GM21528 (cell line): ENCODE data around the gene PINK1.
"Not testable (repeated sequence)": the region's sequence is repeated elsewhere in the genome, so short reads cannot be mapped to it uniquely, and the experiment has no call there.

Source experiments
- ATAC-seq: cut with Tn5 transposase; IDR thresholded peaks from one replicate; pipeline ENCODE4 v1.9.1; 2021; ENCODE audit warnings: mild to moderate bottlenecking, moderate library complexity; ENCODE audit not compliant: unreplicated experiment, low FRiP score

The PINK1 gene

DNA sequence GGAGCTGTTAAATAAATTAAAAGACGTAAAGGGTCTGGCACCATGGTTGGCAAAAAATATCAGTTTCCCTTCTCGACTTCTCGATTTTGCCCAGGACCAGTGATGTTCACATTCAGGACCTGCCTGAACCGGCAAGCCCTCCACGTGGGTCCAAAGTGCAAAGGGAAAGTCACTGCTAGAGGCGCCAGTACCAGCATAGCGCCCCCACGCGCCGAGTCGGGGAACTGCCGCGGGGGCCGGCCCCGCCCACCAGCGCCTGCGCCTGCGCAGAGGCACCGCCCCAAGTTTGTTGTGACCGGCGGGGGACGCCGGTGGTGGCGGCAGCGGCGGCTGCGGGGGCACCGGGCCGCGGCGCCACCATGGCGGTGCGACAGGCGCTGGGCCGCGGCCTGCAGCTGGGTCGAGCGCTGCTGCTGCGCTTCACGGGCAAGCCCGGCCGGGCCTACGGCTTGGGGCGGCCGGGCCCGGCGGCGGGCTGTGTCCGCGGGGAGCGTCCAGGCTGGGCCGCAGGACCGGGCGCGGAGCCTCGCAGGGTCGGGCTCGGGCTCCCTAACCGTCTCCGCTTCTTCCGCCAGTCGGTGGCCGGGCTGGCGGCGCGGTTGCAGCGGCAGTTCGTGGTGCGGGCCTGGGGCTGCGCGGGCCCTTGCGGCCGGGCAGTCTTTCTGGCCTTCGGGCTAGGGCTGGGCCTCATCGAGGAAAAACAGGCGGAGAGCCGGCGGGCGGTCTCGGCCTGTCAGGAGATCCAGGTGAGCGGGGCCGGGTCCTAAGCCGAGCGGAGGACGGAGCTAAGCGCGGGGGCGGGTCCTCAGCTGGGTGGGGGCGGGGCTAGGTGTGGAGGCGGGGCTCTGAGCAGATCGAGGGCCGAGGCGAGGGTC is at the start of gene PINK1:
Gene PINK1, plus strand, starts transcription at position 269 of the 875 bp plus-strand sequence. Its CDS starts 91 bp downstream, at position 360.
- peak; percentile 48 for ATAC-seq

DNA sequence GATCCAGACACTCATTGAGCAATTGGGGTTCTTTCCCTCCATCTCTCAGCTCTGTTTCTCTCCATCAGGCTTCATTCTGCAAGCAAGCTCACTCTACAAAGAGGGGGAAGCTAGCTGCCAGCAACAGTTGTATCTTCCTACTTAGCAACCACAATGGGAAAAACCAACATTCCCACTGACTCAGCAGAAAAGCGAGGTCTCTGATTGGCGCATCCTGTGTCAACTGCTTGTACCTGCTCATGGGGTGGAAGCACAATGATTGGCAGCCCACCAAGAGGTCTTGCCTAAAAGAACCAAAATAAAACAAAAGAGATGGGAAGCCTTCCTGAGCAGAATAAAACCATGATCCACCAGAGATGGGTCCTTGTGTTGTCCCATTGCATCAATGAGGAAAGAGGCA is 48.4 kb upstream of the PINK1 start:
- ATAC-seq: no peak

DNA sequence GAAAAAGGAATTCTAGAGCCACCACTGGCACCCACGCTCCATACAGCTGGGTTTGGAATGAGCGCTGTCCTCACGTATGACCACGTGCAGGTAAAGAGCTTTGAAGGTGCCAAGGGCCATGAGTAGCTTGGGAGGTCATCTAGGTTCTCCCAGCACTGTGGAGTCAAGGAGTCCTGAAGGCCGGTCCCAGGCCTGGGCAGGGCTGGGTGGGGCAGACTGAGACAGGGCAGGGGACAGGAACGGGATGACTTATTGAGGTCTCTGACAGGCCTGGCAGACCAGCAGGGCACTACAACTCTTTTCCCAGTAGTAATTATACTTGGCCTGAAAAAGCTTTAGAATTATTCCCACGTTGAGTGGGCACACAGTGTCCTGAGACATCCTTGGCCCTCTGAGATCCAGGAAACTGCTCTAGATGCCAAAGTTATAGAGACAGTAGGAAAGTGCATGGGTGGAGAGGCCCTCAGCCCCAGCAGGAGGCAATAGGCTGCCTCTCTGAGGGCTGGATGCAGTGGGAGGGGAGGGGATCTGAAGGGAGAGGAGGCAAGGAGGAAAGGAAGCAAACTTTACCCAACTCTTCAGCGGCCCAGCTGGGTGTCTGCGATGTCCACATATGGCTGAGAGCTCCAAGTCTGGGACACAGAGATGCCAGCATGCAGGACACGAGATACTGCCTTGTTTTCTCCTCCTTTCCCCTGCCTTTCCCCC is 46.2 kb upstream of the PINK1 start:
- ATAC-seq: no peak

DNA sequence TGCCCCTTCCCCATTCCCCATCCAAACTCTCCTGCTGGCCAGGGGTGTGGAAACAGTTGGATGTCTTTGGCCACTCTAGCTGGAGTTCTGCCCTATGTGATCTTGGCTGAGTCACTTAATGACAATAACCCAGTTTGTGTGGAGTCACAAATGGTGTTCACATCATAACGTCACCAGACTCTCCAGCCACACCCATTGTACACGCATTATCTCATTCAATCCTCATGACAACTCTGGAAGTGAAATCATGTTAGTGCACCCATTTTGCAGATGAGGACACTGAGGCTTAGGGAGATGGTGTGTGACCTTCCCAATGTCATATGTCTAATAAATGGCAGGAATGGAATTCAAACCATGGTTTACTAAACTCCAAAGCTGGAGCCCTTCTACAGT is 45.6 kb upstream of the PINK1 start:
- ATAC-seq: no peak

DNA sequence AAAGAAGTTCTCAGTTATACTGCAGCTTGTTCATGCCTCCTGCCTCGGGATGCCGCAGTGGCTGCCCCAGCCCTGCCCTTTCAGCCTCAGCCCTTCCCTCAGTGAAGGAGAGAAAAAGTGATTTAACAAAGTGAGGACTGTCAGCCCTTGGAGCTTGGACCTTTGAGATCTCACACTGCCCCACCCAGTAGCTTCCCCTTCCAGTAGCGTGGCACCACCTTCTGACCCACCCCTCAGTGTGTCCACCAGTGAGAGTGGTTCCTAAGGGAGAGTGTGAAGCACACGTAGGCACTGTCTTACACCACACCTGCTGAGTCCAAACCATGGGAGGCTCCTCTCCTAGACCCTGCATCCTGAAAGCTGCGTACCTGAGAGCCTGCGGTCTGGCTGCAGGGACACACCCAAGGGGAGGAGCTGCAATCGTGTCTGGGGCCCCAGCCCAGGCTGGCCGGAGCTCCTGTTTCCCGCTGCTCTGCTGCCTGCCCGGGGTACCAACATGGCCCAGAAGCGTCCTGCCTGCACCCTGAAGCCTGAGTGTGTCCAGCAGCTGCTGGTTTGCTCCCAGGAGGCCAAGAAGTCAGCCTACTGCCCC is 44.5 kb upstream of the PINK1 start, which contains the start of gene CDA:
Gene CDA, plus strand, starts transcription at position 464 of the 592 bp plus-strand sequence. Its CDS starts 33 bp downstream, at position 497.
- ATAC-seq: no peak

DNA sequence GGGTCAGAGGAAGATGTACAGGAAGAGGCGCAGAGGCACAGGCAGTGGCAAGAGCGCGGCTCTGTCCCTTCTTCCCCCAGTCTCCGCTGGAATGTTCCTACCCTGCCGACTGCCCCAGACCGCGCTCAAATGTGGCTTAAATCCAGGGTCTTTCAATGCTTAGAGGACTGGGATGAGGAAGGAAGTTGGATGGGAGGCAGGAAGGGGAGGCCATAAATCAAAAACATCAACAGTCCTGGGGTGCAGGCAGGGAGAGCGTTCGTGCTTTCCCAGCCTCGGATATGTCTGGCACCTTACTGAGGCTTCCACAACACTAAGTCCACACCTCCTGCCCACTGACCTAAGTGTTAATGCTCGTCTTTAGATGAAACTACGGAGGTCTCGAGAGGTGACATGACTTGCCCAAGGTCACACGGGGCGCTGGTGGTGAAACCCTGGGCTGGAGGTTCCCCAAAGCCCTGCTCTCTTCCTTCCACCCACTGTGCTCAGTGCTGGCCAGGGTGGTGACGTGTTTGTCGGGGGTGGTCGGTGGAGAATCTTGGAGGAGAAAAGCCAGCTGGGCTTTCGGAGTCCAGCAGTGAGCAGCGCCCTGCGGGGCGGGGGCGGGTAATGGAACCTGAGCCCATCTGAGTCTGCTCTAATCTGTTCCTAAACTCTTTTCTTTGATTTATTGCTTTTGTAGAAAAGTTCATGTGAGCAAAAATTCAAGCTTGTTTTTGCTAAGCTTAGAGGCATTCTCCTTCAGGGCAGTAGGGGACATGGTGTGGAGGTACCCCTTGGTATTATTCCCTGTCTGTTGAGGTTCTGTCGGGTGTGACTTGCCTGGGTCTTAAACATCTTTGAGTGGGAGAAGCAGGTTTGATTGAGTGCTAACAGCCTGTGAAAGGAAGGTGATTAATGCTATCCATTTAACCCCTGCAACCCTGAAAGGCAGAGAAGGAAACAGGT is 43.7 kb upstream of the PINK1 start:
- no peak for ATAC-seq

DNA sequence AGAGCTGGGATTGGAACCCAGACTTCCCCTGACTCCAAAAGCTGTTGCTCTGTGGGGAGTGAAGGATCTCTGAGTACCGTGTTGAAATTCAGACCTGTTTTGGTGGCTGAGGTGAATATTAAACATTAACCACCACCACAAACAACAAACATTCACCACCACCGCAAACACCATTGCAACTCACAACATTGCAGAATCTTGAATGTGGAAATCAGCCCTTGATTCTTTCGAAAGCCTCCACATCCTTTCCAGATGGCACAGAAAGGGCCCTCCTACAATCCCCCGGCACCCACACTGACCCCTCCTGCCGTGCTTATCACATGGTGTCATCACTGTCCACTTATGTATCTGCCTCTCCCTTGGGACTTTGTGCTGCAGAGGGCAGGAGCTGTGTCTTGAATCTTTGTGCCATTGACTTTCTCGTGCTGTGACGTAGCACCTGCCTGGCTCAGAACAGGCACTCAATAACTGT is 42.9 kb upstream of the PINK1 start:
- no peak for ATAC-seq

DNA sequence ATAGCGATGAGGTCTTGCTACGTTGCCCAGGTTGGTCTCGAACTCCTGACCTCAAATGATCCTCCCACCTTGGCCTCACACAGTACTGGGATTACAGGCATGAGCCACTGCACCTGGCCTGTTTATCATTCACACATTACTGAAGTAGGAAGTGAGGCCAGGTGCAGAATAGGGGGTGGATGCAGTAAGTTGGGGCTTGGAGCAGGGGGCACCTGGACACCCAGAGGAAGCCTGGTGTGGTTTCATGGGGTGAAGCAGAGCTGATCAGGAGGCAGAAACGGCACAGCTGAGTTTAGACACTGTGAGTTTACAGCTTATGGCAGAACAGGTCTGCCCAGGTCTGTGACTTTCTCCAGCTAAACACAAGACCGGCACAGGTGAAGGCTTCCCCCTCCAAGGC is 39.5 kb upstream of the PINK1 start:
- ATAC-seq: no peak

DNA sequence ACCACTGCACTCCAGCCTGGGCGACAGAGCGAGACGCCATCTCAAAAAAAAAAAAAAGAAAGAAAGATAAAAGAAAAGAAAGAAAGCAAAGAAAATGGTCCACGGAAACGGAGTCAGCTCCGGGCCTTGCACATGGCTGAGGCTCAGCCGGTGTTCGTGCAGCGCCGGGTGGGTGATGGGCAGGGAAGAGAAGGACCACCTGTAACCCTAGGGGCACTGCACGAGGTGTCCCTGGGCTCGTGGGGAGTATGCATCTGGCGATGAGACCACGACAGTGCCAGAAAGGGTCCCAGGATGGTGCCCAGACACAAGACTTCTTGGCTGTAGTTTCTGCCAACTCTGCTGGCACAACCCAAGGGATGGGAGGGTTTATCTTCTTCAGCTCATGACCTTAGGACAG is 38.5 kb upstream of the PINK1 start:
- ATAC-seq: no peak

DNA sequence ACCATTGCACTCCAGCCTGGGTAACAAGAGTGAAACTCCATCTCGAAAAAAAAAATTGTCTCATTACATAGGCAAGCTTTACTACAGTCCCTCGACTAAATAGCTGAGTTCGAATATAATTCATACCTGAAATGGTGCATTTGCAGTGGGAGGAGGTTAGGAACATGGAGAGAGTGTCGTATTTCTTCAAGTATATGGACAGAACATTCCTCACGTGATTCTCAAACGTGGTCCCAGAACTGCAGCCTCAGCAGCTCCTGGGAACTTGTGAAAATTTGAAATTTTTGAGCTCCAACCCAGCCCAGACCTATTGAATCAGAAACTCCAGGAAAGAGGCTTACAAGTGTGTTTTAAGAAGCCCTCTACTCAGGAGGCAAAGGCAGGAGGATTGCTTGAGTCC is 37.2 kb upstream of the PINK1 start:
- ATAC-seq: no peak

DNA sequence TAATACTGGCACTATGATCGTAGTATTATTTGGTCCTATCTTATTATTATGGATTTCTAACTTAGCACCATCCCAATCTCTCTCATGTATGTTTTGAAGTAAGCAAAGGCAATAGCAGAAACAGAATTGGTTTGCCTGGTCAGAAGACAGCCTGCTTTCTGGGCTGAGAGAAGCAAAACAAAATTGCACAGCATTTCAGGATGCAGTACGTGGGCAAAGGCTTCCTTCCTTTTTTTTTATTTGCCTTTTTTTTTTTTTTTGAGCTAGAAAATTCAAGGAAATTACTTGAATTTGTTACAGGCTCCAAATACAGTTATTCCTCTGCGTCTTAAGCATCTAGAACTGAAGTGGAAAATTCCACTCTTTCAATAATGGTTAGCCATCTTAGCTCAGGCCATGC is 35.6 kb upstream of the PINK1 start:
- no peak for ATAC-seq

DNA sequence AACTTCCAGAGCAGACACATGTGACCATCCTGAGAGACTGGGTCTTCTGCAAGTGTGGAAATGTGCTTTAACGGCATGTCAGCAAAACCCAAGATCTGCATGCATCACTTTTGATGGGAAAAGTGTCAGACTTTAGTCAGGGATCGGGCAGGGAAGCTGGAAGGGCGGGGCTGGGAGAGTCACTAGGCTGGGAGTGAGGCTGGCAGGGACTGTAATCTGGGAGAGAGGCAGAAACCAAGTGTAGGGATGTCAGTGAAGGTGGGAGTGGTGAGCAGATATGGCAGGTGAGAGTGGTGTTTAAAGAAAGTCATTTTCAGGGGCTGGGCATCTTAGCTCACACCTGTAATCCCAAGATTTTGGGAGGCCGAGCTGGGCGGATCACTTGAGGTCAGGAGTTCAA is 33.1 kb upstream of the PINK1 start:
- ATAC-seq: no peak

DNA sequence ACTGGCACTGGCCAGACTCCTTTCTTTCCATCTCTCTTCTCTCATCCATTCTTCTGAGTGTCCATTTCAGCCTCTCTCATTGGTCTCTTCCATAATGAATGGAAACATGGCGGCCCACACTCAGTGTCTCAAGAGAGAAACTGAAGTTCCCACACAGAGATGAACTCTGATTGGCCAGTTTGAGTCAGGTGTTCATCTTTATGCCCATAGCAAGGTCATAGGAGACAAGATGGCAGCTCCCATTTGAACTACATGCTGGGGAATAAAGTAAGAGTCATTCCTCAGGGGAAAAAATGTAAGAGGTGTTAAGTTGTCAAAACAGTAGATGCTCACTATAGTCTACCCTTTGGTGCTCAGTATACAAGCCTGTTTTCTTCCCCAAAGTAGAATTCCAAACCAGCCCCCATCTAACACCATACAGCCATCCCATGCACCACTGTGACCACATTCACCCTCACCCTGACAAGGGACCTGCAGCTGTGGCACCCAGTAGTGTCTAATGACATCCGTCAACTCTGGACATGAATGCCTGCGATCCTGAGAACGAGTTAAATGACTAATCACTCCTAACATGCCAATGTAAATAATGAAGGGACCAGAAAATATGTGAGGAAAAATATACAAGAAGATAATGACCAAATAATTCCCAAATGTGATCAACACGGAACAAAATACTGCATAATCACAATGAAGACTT is 32.0 kb upstream of the PINK1 start:
- ATAC-seq: no peak

DNA sequence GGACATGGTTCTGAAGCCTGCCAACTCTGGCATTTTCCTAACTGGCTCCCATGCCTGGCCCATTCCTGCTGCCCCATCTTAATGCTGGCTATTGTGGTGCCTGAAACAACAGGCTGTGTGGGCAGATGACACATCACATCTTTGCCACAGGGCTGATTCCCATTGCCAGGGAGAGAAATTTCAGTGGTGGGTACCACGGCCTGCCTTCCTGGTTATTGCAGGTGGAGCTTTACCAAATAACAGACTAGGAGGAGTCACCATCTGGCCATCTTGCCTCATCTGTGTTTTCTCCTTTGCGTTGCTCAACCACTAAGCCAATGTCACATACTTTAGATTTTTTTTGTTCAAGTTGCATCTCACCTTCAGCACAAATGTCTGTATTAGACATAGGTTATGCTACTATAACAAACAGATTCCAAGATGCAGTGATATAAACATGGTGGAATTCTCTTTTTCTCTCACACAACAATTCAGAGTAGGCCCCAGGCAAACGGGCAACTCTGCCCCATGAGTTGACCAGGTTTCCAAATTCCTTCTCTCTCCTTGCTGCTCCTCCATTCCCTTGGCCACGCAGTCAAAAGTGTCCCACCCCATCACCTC is 30.3 kb upstream of the PINK1 start:
- no peak for ATAC-seq

DNA sequence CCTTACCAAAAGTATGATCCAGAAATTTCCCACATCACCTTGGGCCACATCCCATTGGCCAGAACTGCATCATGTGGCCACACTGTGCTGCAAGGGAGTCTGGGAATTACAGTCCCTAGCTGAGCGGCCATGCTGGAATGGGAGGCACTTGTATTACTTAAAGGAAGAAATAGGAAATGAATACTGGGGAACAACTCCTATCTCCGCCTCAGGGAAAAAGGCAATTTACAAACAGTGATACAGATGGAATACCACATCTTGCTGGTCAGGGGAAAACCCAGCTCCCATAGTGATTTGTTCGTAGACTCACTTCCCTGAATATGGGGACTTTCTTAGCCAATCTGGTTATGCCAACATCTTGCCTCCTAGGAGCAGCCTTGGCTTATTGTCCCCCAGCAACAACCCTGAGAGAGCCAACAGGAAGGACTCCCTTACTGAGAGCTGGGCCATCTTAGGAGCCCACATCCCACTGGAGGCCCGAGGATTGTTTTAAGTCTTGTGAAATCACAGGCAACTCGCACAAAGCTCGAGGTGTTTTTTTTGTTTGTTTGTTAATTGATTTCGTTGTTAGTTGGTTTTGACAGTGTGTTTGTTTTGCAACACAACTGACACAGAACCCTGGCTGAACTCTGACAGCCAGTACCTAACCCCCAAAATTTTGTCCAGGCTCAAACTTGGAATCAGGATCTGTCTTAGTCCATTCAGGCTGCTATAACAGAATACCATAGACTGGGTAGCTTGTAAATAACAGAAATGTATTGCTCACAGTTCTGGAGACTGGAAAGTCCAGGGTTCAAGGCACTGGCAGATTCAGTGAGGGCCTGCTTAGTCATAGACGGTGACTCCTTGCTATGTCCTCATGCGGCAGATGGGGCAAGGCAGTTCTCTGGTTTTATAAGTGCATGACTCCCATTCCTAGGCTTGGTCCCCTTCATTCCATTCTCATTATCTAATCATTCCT is 29.5 kb upstream of the PINK1 start:
- ATAC-seq: no peak

DNA sequence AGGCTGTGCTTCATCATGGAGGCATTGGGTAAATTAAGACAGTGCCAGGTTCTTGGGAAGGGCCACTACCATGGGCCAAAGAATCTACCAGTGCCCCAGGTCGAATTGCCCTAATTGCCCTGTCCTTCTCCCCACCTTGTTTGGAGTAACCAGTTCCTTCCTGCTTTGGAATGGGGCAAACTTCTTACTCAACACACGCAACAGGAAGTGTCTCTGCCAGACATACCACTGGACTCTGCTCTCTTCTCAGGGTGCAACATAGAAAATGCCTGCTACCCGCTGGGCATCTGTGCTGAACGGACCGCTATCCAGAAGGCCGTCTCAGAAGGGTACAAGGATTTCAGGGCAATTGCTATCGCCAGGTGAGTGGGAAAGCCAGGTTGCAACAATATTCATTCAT is 28.6 kb upstream of the PINK1 start:
- no peak for ATAC-seq

DNA sequence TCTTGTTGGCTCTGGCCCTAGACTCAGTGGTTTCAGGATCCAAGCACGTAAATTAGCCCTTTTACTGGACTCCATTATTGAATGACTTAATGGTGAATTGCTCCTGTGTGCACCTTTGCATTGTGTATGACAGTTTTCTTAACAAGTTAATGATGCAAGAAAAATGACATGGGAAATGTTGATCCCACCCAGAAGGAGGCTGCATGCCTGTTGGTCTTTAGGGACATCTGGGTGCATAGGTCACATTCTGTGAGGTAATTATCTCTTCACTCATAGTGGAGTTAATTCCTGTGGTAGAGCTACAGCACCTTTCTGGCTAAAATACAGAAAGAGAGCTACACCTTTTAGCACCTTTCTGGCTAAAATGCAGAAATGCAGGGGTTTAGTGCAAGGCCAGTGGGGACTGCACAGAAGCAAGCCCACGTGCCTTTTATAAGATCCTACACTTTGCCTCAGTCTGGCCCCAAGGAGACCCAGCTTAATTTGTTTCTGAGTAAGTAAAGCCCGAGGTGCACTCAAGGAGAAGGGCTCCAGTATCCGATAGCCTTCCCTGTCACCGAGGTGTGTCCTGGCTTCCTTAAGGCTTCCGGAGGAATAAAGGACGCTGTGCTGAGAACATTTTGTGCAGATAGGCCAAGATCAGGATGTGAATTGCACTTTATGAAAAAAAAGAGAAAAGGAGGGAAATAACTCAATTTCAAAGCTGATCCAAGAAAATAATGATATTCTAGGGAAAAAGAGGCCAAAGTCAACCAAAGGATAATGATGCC is 26.3 kb upstream of the PINK1 start:
- not testable (repeated sequence) for ATAC-seq
